Panc1 (cell line): ENCODE measurements around the gene BACH2. TPM values are rescaled to one million over a fixed set of nuclear protein-coding genes. Genes with fewer than 3 reads are reported as not detected.

Experiments used
- ATAC-seq: fragments of 200-7000 bp; cut with Tn5 transposase; 2 replicates; pipeline ENCODE4 v1.9.1; 2020; ENCODE audit warnings: mild to moderate bottlenecking, moderate library complexity
- BruUV-seq: library from RNA; stranded (reverse); fragments of 400-500 nt; replicated peaks from 2 replicates; lab custom pipeline; 2021; lab: Mats Ljungman, UMichigan
- CTCF ChIA-PET: fragments of 300-600 bp; sonication (Branson Sonifier 250); formaldehyde crosslinking; loops from one replicate; lab custom pipeline; 2022; ENCODE audit warnings: antibody characterized with exemption; lab: Charles Lee
- POLR2A ChIA-PET: fragments of 300-600 bp; sonication (Branson Sonifier 250); formaldehyde crosslinking; loops from one replicate; lab custom pipeline; 2022; ENCODE audit warnings: antibody characterized with exemption; lab: Charles Lee
- DNase-seq: peaks from one replicate; pipeline ENCODE4 v3.0.0-alpha.2; 2010; ENCODE audit warnings: low read depth, low spot score
- H3K27ac ChIP-seq: 2 replicates; pipeline ENCODE4 v1.5.1; 2011; ENCODE audit warnings: mild to moderate bottlenecking, low read length, inconsistent platforms
- H3K27me3 ChIP-seq: fragments of 200-500 bp; sonication (Bioruptor generic); 2 replicates; pipeline ENCODE4 v1.6.0; 2014; ENCODE audit warnings: low read length, inconsistent platforms; ENCODE audit not compliant: control insufficient read depth, insufficient read depth
- H3K36me3 ChIP-seq: fragments of 200-500 bp; sonication (Bioruptor generic); 2 replicates; pipeline ENCODE4 v1.5.1; 2014; ENCODE audit warnings: inconsistent platforms, mild to moderate bottlenecking, low read length, moderate library complexity; ENCODE audit not compliant: control insufficient read depth, insufficient read depth
- H3K4me1 ChIP-seq: 2 replicates; pipeline ENCODE4 v1.5.1; 2011; ENCODE audit warnings: inconsistent platforms, mild to moderate bottlenecking, low read length, moderate library complexity; ENCODE audit not compliant: control insufficient read depth, insufficient read depth
- H3K4me3 ChIP-seq, 2 experiments: 2 replicates each; pipeline ENCODE4 v1.5.1; 2011 to 2012; ENCODE audit warnings: low read depth in 2 of 2, low read length in 2 of 2, mild to moderate bottlenecking in 2 of 2, inconsistent platforms in 1 of 2, moderate library complexity in 1 of 2
- H3K9me3 ChIP-seq: fragments of 200-500 bp; sonication (Bioruptor generic); 2 replicates; pipeline ENCODE4 v1.5.1; 2014; ENCODE audit warnings: low read depth, mild to moderate bottlenecking, inconsistent platforms, low read length, moderate library complexity; ENCODE audit not compliant: control insufficient read depth, insufficient read depth
- POLR2AphosphoS5 ChIP-seq: IDR thresholded peaks from 2 replicates; pipeline ENCODE4 v1.6.1; 2012; ENCODE audit warnings: mild to moderate bottlenecking, low read depth, low read length, moderate library complexity
- SIN3A ChIP-seq: IDR thresholded peaks from 2 replicates; pipeline ENCODE4 v1.6.1; 2012; ENCODE audit warnings: low read depth, mild to moderate bottlenecking, low read length, moderate library complexity, borderline replicate concordance; ENCODE audit not compliant: insufficient read depth
- TCF7L2 ChIP-seq: IDR thresholded peaks from 2 replicates; pipeline ENCODE4 v1.6.1; 2011; ENCODE audit warnings: mild to moderate bottlenecking, low read depth, low read length, inconsistent platforms
- in situ Hi-C: cut with HindIII; loops from 2 replicates; pipeline ENCODE4 v1.10.0; 2016; ENCODE audit warnings: low sequenced_read_pairs, low pct_unique_long_range_greater_than_20kb
- intact Hi-C: fragments of 100-400 bp; cut with micrococcal nuclease; formaldehyde crosslinking; loops from one replicate; pipeline ENCODE4 v1.10.0; 2022; ENCODE audit not compliant: unreplicated experiment
- total RNA-seq: library from RNA; stranded (reverse); gene quantifications from one replicate; pipeline ENCODE4 v1.2.1, GENCODE V29; 2021; ENCODE audit not compliant: unreplicated experiment
- TF ChIP-seq, protein P1 (sequence below): fragments of 450-650 bp; IDR thresholded peaks from 2 replicates; pipeline ENCODE4 v1.5.1; 2017; ENCODE audit warnings: mild to moderate bottlenecking
- TF ChIP-seq, protein P2 (sequence below), 2 experiments: IDR thresholded peaks; 2 replicates each; pipeline ENCODE4 v1.6.1; 2011 to 2012; ENCODE audit warnings: low read depth in 2 of 2, control low read depth in 1 of 2, low read length in 1 of 2, mild to moderate bottlenecking in 1 of 2, moderate library complexity in 1 of 2; ENCODE audit not compliant: insufficient read depth in 1 of 2

BACH2 gene
- total RNA-seq, 1 experiment from 2014 or later = 1.6 TPM

DNA sequence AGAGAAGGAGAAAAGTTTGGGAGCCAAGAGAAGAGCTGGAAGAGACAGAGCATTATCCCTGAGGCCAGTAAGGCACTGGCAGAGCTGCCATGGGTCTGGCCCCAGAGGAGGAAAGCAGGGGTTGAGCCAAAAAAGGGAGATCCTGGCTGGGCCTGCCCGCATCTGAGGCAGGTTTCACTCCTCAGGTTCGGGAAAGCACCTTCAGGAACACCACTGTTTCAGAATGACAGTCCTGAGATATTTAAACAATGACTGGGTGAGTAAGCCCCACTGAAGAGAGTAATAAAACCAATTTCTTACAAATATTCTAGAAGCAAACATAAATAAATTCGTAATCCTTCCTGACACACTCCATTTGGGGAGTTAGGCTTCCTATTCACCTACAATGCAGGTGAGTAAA lies 152.2 kb downstream of the BACH2 start:
- DNase-seq (no peak), ATAC-seq (no peak)
- ChIA-PET CTCF (no interaction called here), POLR2A (no interaction called here)
- H3K9me3 ChIP-seq = no peaks in the 10 kb centered on the region
- peaks cover 2% of the 10 kb centered on the region; the same call in 1 of the 2 replicates for H3K27me3 ChIP-seq
- no peak overlapping the region for H3K4me3 ChIP-seq
- TF ChIP-seq TCF7L2 (no peak), POLR2AphosphoS5 (no peak), SIN3A (no peak)
- TF ChIP-seq, protein P1, sequence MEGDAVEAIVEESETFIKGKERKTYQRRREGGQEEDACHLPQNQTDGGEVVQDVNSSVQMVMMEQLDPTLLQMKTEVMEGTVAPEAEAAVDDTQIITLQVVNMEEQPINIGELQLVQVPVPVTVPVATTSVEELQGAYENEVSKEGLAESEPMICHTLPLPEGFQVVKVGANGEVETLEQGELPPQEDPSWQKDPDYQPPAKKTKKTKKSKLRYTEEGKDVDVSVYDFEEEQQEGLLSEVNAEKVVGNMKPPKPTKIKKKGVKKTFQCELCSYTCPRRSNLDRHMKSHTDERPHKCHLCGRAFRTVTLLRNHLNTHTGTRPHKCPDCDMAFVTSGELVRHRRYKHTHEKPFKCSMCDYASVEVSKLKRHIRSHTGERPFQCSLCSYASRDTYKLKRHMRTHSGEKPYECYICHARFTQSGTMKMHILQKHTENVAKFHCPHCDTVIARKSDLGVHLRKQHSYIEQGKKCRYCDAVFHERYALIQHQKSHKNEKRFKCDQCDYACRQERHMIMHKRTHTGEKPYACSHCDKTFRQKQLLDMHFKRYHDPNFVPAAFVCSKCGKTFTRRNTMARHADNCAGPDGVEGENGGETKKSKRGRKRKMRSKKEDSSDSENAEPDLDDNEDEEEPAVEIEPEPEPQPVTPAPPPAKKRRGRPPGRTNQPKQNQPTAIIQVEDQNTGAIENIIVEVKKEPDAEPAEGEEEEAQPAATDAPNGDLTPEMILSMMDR = no peak
- TF ChIP-seq, protein P2, sequence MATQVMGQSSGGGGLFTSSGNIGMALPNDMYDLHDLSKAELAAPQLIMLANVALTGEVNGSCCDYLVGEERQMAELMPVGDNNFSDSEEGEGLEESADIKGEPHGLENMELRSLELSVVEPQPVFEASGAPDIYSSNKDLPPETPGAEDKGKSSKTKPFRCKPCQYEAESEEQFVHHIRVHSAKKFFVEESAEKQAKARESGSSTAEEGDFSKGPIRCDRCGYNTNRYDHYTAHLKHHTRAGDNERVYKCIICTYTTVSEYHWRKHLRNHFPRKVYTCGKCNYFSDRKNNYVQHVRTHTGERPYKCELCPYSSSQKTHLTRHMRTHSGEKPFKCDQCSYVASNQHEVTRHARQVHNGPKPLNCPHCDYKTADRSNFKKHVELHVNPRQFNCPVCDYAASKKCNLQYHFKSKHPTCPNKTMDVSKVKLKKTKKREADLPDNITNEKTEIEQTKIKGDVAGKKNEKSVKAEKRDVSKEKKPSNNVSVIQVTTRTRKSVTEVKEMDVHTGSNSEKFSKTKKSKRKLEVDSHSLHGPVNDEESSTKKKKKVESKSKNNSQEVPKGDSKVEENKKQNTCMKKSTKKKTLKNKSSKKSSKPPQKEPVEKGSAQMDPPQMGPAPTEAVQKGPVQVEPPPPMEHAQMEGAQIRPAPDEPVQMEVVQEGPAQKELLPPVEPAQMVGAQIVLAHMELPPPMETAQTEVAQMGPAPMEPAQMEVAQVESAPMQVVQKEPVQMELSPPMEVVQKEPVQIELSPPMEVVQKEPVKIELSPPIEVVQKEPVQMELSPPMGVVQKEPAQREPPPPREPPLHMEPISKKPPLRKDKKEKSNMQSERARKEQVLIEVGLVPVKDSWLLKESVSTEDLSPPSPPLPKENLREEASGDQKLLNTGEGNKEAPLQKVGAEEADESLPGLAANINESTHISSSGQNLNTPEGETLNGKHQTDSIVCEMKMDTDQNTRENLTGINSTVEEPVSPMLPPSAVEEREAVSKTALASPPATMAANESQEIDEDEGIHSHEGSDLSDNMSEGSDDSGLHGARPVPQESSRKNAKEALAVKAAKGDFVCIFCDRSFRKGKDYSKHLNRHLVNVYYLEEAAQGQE (IDR thresholded peaks at IDR 0.05; ENCODE audit: insufficient read depth in 1 of 2, low read depth in 2 of 2, low read length in 1 of 2) = no peak
- intact Hi-C loops = no loop called here
- no peaks in the 10 kb centered on the region for H3K4me1 ChIP-seq
- in situ Hi-C loops = no loop called here
- no peaks in the 10 kb centered on the region for H3K36me3 ChIP-seq
- no TSS peak for BruUV-seq
- H3K27ac ChIP-seq = no peak overlapping the region

DNA sequence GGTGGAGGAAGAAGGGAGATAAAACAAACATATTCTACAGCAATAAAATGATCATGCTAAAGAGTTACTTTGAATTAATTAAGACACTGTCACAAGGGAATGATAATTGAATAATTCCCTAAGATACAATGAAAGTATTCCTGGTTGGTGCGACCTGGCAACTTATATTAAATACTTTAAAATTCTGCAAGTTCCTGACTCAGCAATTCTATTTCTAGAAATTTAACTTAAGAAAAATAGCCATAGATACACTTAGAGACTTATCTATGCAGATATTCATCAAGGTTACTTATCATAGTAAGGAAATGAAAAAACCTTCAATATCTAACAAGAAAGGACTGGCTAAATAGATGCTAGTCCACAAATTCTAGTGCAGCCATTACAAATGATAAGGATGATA lies 156.0 kb downstream of the BACH2 start:
- Histone ChIP-seq H3K27ac (no peak overlapping the region), H3K9me3 (no peaks in the 10 kb centered on the region), H3K4me3 (no peak overlapping the region), H3K27me3 (no peaks in the 10 kb centered on the region), H3K36me3 (no peaks in the 10 kb centered on the region), H3K4me1 (no peaks in the 10 kb centered on the region)
- in situ Hi-C loops = no loop called here
- intact Hi-C loops = no loop called here
- ChIA-PET CTCF (no interaction called here), POLR2A (no interaction called here)
- no TSS peak for BruUV-seq
- no peak for DNase-seq
- no peak for ATAC-seq
- TF ChIP-seq POLR2AphosphoS5 (no peak), SIN3A (no peak), TCF7L2 (no peak)
- TF ChIP-seq, protein P1 = no peak
- TF ChIP-seq, protein P2 (IDR thresholded peaks at IDR 0.05; ENCODE audit: insufficient read depth in 1 of 2, low read depth in 2 of 2, low read length in 1 of 2) = no peak
